ENCODE measurements around the gene IQSEC3.
A peak's percentile ranks its signal among the peaks of the same experiment; 100 is the strongest.

The IQSEC3 gene

GRCh38 chr12:108594-108993, 42.0 kb downstream of the IQSEC3 start:
- ChIA-PET CTCF (no interaction called here), POLR2A (no interaction called here)
- DNase-seq (ENCODE audit: extremely low spot score) = no peak
- TF ChIP-seq L3MBTL2 (conservative IDR thresholded peaks at IDR 0.05) (no peak), FOXK2 (IDR thresholded peaks at IDR 0.05) (no peak), TARDBP (IDR thresholded peaks at IDR 0.05) (no peak), ARNT (IDR thresholded peaks at IDR 0.05) (no peak), CTBP1 (IDR thresholded peaks at IDR 0.05; ENCODE audit: borderline replicate concordance) (no peak), HDGF (IDR thresholded peaks at IDR 0.05; ENCODE audit: borderline replicate concordance) (no peak), FOXM1 (IDR thresholded peaks at IDR 0.05; ENCODE audit: borderline replicate concordance) (no peak), LEF1 (IDR thresholded peaks at IDR 0.05; ENCODE audit: borderline replicate concordance) (no peak), SP1 (IDR thresholded peaks at IDR 0.05) (no peak), PKNOX1 (IDR thresholded peaks at IDR 0.05) (no peak), SUZ12 (IDR thresholded peaks at IDR 0.05) (no peak), FOXA1 (IDR thresholded peaks at IDR 0.05) (no peak), ZNF384 (IDR thresholded peaks at IDR 0.05) (no peak), NFRKB (IDR thresholded peaks at IDR 0.05) (no peak), ELF4 (IDR thresholded peaks at IDR 0.05) (no peak)

GRCh38 chr12:109446-109845, 42.9 kb downstream of the IQSEC3 start:
- ChIA-PET CTCF (no interaction called here), POLR2A (no interaction called here)
- DNase-seq (ENCODE audit: extremely low spot score) = no peak
- TF ChIP-seq PKNOX1 (IDR thresholded peaks at IDR 0.05) = no peak
- no peak for TF ChIP-seq FOXA1 (IDR thresholded peaks at IDR 0.05)
- no peak for TF ChIP-seq TARDBP (IDR thresholded peaks at IDR 0.05)
- no peak for TF ChIP-seq ZNF384 (IDR thresholded peaks at IDR 0.05)
- TF ChIP-seq FOXM1 (IDR thresholded peaks at IDR 0.05; ENCODE audit: borderline replicate concordance) = no peak
- TF ChIP-seq LEF1 (IDR thresholded peaks at IDR 0.05; ENCODE audit: borderline replicate concordance) = no peak
- no peak for TF ChIP-seq SUZ12 (IDR thresholded peaks at IDR 0.05)
- no peak for TF ChIP-seq NFRKB (IDR thresholded peaks at IDR 0.05)
- TF ChIP-seq HDGF (IDR thresholded peaks at IDR 0.05; ENCODE audit: borderline replicate concordance) = no peak
- TF ChIP-seq FOXK2 (IDR thresholded peaks at IDR 0.05) = no peak
- no peak for TF ChIP-seq SP1 (IDR thresholded peaks at IDR 0.05)
- no peak for TF ChIP-seq BHLHE40 (IDR thresholded peaks at IDR 0.05; ENCODE audit: borderline replicate concordance)
- TF ChIP-seq ELF4 (IDR thresholded peaks at IDR 0.05) = no peak
- no peak for TF ChIP-seq CTBP1 (IDR thresholded peaks at IDR 0.05; ENCODE audit: borderline replicate concordance)
- TF ChIP-seq ARNT (IDR thresholded peaks at IDR 0.05) = no peak
- TF ChIP-seq L3MBTL2 (conservative IDR thresholded peaks at IDR 0.05) = no peak

DNA sequence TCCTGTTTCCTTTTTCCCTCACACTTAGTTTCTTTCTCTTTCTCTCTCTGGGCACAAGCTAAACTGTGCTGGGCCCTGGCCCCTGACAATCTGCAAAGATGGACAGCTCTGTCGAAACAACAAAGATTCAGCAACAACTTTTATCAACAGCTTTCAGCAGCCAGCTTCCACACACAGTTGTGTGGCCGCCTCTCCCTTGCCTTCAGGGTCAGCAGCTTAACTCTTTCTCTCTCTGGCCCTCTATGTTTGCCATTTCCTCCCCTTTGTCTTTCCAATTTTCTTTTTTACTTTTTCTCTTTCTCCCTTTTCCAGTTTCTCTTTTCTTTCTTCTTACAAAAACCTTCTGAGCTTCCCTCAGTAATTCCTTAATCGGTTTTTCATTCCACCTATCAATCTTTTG, 43.3 kb downstream of the IQSEC3 start:
- CTCF ChIA-PET = no interaction called here
- POLR2A ChIA-PET = no interaction called here
- TF ChIP-seq L3MBTL2 (conservative IDR thresholded peaks at IDR 0.05) (no peak), PKNOX1 (IDR thresholded peaks at IDR 0.05) (no peak), FOXA1 (IDR thresholded peaks at IDR 0.05) (no peak), SP1 (IDR thresholded peaks at IDR 0.05) (no peak), HDGF (IDR thresholded peaks at IDR 0.05; ENCODE audit: borderline replicate concordance) (no peak), ZNF384 (IDR thresholded peaks at IDR 0.05) (no peak), ARNT (IDR thresholded peaks at IDR 0.05) (no peak)
- DNase-seq (ENCODE audit: extremely low spot score) = no peak

DNA sequence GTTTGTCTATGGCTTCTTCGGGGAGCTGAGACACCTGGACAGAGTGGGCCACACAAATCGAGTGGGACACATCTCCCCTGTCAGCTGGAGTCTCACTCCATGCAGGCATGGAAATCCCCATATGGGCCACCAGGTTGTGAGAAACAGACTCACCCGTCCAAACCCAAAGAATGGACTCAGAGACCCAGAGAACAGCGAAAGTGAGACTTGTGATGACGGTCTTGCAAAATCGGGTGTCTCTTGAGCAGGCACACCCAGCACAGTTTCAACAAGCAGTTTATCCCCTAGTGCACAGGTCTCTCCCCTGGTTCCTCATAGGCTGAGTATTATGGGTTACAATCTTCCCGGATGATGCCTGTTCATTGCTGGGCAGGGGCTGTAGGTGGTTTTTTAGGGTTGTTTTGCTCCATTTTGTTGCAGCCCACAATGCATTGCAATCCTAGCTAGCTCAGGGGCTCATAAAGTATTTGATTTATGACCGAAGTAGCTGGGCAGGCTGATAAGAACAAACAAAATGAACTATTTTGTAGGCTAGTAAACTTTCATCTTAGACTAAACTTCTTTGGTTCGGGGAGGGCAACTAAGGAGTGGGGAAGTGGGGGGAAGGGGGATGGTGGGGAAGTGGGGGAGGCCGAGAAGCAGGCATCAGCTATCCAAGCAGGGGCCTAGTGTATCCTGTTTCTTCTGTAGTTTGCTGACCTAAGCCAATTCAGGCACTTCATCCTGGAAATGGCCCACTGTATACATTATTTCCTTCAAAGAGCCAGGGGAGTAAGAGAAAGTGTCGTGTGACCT, 45.3 kb downstream of the IQSEC3 start:
- TF ChIP-seq PKNOX1 (IDR thresholded peaks at IDR 0.05) = peak; percentile 63
- no peak for TF ChIP-seq BHLHE40 (IDR thresholded peaks at IDR 0.05; ENCODE audit: borderline replicate concordance)
- no peak for TF ChIP-seq SUZ12 (IDR thresholded peaks at IDR 0.05)
- no peak for TF ChIP-seq ZNF384 (IDR thresholded peaks at IDR 0.05)
- no peak for TF ChIP-seq NFRKB (IDR thresholded peaks at IDR 0.05)
- TF ChIP-seq LEF1 (IDR thresholded peaks at IDR 0.05; ENCODE audit: borderline replicate concordance) = no peak
- TF ChIP-seq L3MBTL2 (conservative IDR thresholded peaks at IDR 0.05) = no peak
- DNase-seq (ENCODE audit: extremely low spot score) = no peak
- ChIA-PET CTCF (interaction anchor here (1.1 kb wide), 1 partner anchor 108 kb away, joined by 4 read pairs; no protein-coding TSS in a partner anchor), POLR2A (no interaction called here)

DNA sequence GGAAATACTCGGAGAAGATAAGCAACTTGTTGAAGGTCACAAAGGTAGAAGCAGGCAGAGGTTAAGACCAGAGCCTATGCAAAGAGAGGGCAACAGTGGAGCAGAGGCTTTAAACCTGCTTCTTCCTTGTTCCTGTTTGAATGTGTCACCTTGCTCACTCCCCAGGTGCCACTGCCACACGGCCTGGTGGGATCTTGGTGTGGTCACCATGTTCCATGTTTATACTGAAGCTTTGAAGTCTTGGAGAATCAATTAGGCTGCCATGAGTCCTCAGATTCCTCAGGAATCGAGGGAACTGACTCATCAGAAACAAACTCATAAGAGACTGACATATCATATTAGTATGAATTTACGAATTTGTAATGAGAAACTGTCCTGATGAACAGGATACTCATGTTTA, 46.8 kb downstream of the IQSEC3 start:
- DNase-seq (ENCODE audit: extremely low spot score) = no peak
- ChIA-PET POLR2A (interaction anchor here (0.7 kb wide), 1 partner anchor 463 kb away, joined by 3 read pairs; no protein-coding TSS in a partner anchor), CTCF (no interaction called here)
- TF ChIP-seq LEF1 (IDR thresholded peaks at IDR 0.05; ENCODE audit: borderline replicate concordance) = no peak
- TF ChIP-seq PKNOX1 (IDR thresholded peaks at IDR 0.05) = no peak
- no peak for TF ChIP-seq FOXM1 (IDR thresholded peaks at IDR 0.05; ENCODE audit: borderline replicate concordance)
- no peak for TF ChIP-seq ELF4 (IDR thresholded peaks at IDR 0.05)
- no peak for TF ChIP-seq SP1 (IDR thresholded peaks at IDR 0.05)
- no peak for TF ChIP-seq BHLHE40 (IDR thresholded peaks at IDR 0.05; ENCODE audit: borderline replicate concordance)
- no peak for TF ChIP-seq CTBP1 (IDR thresholded peaks at IDR 0.05; ENCODE audit: borderline replicate concordance)
- TF ChIP-seq FOXK2 (IDR thresholded peaks at IDR 0.05) = no peak
- no peak for TF ChIP-seq HDGF (IDR thresholded peaks at IDR 0.05; ENCODE audit: borderline replicate concordance)
- TF ChIP-seq TARDBP (IDR thresholded peaks at IDR 0.05) = no peak
- TF ChIP-seq L3MBTL2 (conservative IDR thresholded peaks at IDR 0.05) = no peak
- no peak for TF ChIP-seq SUZ12 (IDR thresholded peaks at IDR 0.05)
- TF ChIP-seq FOXA1 (IDR thresholded peaks at IDR 0.05) = no peak
- TF ChIP-seq ZNF384 (IDR thresholded peaks at IDR 0.05) = no peak
- TF ChIP-seq NFRKB (IDR thresholded peaks at IDR 0.05) = no peak
- TF ChIP-seq ARNT (IDR thresholded peaks at IDR 0.05) = no peak
